PFSK-1 (cell line): ENCODE results near the gene CEL.

Experiments used
- FOXP2 ChIP-seq: optimal IDR thresholded peaks from 2 replicates; pipeline ENCODE3; 2011; ENCODE audit warnings: borderline replicate concordance, control low read depth, inconsistent platforms; ENCODE audit not compliant: insufficient read depth; ENCODE audit errors: extremely low read length, extremely low read depth
- POLR2AphosphoS5 ChIP-seq: IDR thresholded peaks from 2 replicates; pipeline ENCODE4 v1.6.1; 2012; ENCODE audit warnings: low read depth, mild to moderate bottlenecking, control low read depth, low read length, moderate library complexity
- REST ChIP-seq, 2 experiments: IDR thresholded peaks; 2 replicates each; pipeline versions ENCODE4 v1.6.1 to v1.8.0; 2011 to 2012; ENCODE audit warnings: low read depth in 2 of 2, low read length in 2 of 2, control low read depth in 1 of 2, inconsistent platforms in 1 of 2, mild to moderate bottlenecking in 1 of 2, moderate library complexity in 1 of 2; ENCODE audit not compliant: insufficient read depth in 1 of 2
- SIN3A ChIP-seq: IDR thresholded peaks from 2 replicates; pipeline ENCODE4 v1.6.1; 2012; ENCODE audit warnings: mild to moderate bottlenecking, low read length, moderate library complexity, borderline replicate concordance; ENCODE audit not compliant: insufficient read depth
- TAF1 ChIP-seq: IDR thresholded peaks from 2 replicates; pipeline ENCODE4 v1.6.1; 2012; ENCODE audit warnings: low read length, control low read depth, borderline replicate concordance; ENCODE audit not compliant: insufficient read depth

CEL gene

GRCh38 chr9:133046196-133046899 is 15.4 kb upstream of the CEL start:
- TF ChIP-seq TAF1 (no peak), FOXP2 (no peak), REST (IDR thresholded peaks at IDR 0.05; ENCODE audit: insufficient read depth in 1 of 2, low read depth in 2 of 2, low read length in 2 of 2) (no peak), POLR2AphosphoS5 (no peak), SIN3A (no peak)

GRCh38 chr9:133046900-133047295 is 14.9 kb upstream of the CEL start:
- no peak for TF ChIP-seq FOXP2
- no peak for TF ChIP-seq POLR2AphosphoS5
- TF ChIP-seq TAF1: no peak
- TF ChIP-seq SIN3A: no peak
- no peak for TF ChIP-seq REST (IDR thresholded peaks at IDR 0.05; ENCODE audit: insufficient read depth in 1 of 2, low read depth in 2 of 2, low read length in 2 of 2)

- TF ChIP-seq TAF1: no peak
- no peak for TF ChIP-seq SIN3A
- TF ChIP-seq FOXP2: no peak
- no peak for TF ChIP-seq POLR2AphosphoS5
- TF ChIP-seq REST (IDR thresholded peaks at IDR 0.05; ENCODE audit: insufficient read depth in 1 of 2, low read depth in 2 of 2, low read length in 2 of 2): no peak
Observed at GRCh38 chr9:133048595-133048994, 13.2 kb upstream of the CEL start.

- TF ChIP-seq SIN3A (no peak), FOXP2 (no peak), REST (IDR thresholded peaks at IDR 0.05; ENCODE audit: insufficient read depth in 1 of 2, low read depth in 2 of 2, low read length in 2 of 2) (no peak), POLR2AphosphoS5 (no peak), TAF1 (no peak)
Observed at GRCh38 chr9:133049043-133049442, 12.7 kb upstream of the CEL start.

GRCh38 chr9:133050142-133050541 is 11.6 kb upstream of the CEL start:
- TF ChIP-seq FOXP2 (no peak), SIN3A (no peak), REST (IDR thresholded peaks at IDR 0.05; ENCODE audit: insufficient read depth in 1 of 2, low read depth in 2 of 2, low read length in 2 of 2) (no peak), TAF1 (no peak), POLR2AphosphoS5 (no peak)
